ENCODE measurements around the gene LGMN. TPM values are rescaled to one million over a fixed set of nuclear protein-coding genes. Genes with fewer than 3 reads are reported as not detected.

The LGMN gene
- total and polyA plus RNA-seq, 9 of the 15 experiments (the other 6 are each of a cell fraction or from before 2014, with no cell fraction given), result 0.05 to 1.4 (median 0.43) TPM; not detected in 2

- peak; percentile 36; the same call in 1 of the 2 replicates for TF ChIP-seq MGA (IDR thresholded peaks at IDR 0.05)
- no peak for TF ChIP-seq ADNP (tag; IDR thresholded peaks at IDR 0.05)
- TF ChIP-seq, protein P1, sequence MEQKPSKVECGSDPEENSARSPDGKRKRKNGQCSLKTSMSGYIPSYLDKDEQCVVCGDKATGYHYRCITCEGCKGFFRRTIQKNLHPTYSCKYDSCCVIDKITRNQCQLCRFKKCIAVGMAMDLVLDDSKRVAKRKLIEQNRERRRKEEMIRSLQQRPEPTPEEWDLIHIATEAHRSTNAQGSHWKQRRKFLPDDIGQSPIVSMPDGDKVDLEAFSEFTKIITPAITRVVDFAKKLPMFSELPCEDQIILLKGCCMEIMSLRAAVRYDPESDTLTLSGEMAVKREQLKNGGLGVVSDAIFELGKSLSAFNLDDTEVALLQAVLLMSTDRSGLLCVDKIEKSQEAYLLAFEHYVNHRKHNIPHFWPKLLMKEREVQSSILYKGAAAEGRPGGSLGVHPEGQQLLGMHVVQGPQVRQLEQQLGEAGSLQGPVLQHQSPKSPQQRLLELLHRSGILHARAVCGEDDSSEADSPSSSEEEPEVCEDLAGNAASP (IDR thresholded peaks at IDR 0.05), result no peak
- TF ChIP-seq SP1 (CRISPR knock-in tag; IDR thresholded peaks at IDR 0.05), result peak; percentile 58; the same call in 1 of the 2 replicates
- TF ChIP-seq MCM7 (IDR thresholded peaks at IDR 0.05), result no peak
- TF ChIP-seq PKNOX1 (IDR thresholded peaks at IDR 0.05), result peak; percentile 51; the same call in 1 of the 2 replicates
- peak; percentile 69 for TF ChIP-seq EP400 (IDR thresholded peaks at IDR 0.05)
- TF ChIP-seq, protein P2, sequence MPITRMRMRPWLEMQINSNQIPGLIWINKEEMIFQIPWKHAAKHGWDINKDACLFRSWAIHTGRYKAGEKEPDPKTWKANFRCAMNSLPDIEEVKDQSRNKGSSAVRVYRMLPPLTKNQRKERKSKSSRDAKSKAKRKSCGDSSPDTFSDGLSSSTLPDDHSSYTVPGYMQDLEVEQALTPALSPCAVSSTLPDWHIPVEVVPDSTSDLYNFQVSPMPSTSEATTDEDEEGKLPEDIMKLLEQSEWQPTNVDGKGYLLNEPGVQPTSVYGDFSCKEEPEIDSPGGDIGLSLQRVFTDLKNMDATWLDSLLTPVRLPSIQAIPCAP (CRISPR knock-in tag; IDR thresholded peaks at IDR 0.05; ENCODE audit: borderline replicate concordance), result no peak
- peak; percentile 48; the same call in 1 of the 2 replicates for TF ChIP-seq NFRKB (IDR thresholded peaks at IDR 0.05; ENCODE audit: low read depth)
- TF ChIP-seq YY1 (IDR thresholded peaks at IDR 0.05; ENCODE audit: borderline replicate concordance in 1 of 3, control insufficient read depth in 1 of 3, extremely low read depth in 1 of 3, insufficient read depth in 3 of 3, insufficient read length in 1 of 3, insufficient replicate concordance in 2 of 3, low read depth in 1 of 3, low read length in 2 of 3), result peak in 1 of 3 experiments; percentile 71
- peak; percentile 55; the same call in 1 of the 2 replicates for TF ChIP-seq POLR2A (conservative IDR thresholded peaks at IDR 0.05)
- TF ChIP-seq PHF8 (IDR thresholded peaks at IDR 0.05; ENCODE audit: borderline replicate concordance, low read length), result peak; percentile 12; the same call in 1 of the 2 replicates
Measured at GRCh38 chr14:92759300-92759678, 10.9 kb upstream of the LGMN start (continued).
